Activated T-cell treated with anti-CD3 and anti-CD28 coated beads, Interleukin-2, amount 50 U/mL, for 1 hour (primary cell): ENCODE measurements around the gene RGS7BP.

ENCODE experiments used
- DNase-seq: peaks from one replicate; pipeline ENCODE4 v3.0.0-alpha.2; 2020

Gene RGS7BP

DNA sequence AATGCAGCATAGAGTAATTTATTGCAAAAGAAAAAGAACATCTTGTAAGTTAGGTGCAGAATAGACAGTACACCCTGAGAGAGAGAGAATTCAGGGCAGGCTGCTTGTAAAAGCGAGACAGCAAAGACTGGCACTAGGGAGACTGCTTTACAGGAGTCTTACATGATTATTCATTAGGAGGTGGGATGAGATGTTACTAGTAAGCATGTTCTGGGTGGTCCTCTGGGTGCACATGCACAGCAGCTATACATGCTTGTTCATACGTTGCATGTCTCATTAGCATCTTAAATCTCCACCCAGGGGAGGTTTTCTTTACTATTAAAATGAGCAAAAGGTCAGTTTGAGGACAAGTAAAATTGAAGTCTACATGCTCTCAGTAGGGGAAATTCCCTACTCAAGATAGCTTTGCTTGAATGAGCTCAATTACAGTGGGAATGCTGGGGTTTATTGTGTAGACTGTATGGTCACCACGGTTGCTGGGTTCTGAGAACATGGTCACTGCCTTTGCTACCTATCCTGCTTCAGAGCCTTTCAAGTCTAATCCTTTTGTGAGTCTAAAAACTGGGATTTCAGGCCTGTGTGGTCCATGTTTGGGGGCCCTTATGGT is 60.6 kb downstream of the RGS7BP start:
- DNase-seq = no peak

DNA sequence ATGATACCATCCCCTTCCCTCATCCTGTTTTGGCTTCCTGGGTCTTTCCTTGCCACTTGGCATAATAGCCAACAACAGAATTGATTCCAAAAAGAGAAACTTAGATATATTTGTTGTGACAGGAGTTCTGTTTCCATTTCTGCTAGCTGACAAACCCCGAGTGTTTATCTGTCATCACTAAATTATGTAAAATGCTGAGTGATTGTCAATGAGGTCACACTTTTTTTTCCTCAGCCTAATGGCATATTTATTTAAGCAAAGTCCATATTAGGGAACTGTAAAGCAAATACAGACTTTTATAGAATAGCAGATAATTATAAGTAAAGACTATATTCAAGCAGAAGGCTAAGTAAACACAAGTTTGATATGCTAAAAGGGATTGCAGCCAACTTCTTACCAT is 64.0 kb downstream of the RGS7BP start:
- no peak for DNase-seq

DNA sequence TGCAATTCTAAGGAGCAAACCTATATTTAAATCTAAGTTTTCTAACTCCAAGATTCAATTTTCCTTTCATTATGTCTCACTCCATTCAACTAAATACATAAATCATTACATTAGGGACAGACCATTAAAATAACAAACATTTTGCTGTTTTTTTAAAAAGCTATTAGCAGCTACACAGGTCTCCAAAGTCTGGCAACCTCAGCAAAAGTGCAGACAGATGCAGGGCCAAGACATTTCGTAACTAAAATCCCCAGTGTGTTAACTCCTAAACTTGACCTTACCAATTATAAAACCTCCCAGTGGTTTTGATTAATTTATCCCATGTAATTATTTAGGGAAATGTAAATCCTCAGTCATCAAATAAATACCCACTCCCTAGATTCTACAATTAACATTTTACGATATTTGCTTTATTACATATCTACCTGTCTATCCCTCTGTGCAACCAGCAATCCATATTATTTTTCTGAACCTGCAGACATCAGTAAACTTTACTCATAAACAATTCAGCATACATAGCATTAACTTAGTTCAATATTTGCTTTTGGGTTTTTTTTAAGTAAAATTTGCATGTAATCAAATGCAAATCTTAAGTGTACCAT is 64.7 kb downstream of the RGS7BP start:
- DNase-seq = no peak

GRCh38 chr5:64575561-64575960 is 69.7 kb downstream of the RGS7BP start:
- DNase-seq = no peak

- DNase-seq = no peak
These were observed 70.4 kb downstream of the RGS7BP start for GRCh38 chr5:64576250-64576649.

DNA sequence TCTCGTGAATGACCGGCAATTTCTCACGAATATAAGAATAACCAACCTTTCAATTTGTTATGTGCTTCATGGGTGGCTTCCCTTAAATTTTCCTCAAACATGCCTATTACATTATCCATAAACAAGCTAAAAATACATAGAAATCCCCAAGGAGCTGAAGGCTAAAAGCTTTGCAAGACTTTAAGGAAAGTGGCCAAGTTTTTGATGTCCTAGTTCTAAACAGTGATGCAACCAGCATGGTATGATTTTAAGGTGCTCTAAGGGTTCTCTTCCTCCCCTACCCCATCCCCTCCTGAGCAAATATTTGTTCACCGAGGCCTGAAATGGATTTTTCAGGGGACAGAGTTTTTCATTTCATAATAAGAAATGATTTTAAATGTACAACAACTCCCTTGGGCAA is 79.8 kb downstream of the RGS7BP start:
- DNase-seq = no peak

GRCh38 chr5:64587370-64587769 is 81.6 kb downstream of the RGS7BP start:
- no peak for DNase-seq

- no peak for DNase-seq
These were observed 87.0 kb downstream of the RGS7BP start for GRCh38 chr5:64592730-64593341.

- no peak for DNase-seq
These were observed 88.2 kb downstream of the RGS7BP start for GRCh38 chr5:64594025-64594424.

GRCh38 chr5:64594601-64595000 is 88.8 kb downstream of the RGS7BP start:
- no peak for DNase-seq

GRCh38 chr5:64595031-64595855 is 89.4 kb downstream of the RGS7BP start:
- DNase-seq = no peak

GRCh38 chr5:64599226-64599625 is 93.4 kb downstream of the RGS7BP start:
- DNase-seq = no peak

- no peak for DNase-seq
These were observed 97.9 kb downstream of the RGS7BP start for GRCh38 chr5:64603676-64604075.

DNA sequence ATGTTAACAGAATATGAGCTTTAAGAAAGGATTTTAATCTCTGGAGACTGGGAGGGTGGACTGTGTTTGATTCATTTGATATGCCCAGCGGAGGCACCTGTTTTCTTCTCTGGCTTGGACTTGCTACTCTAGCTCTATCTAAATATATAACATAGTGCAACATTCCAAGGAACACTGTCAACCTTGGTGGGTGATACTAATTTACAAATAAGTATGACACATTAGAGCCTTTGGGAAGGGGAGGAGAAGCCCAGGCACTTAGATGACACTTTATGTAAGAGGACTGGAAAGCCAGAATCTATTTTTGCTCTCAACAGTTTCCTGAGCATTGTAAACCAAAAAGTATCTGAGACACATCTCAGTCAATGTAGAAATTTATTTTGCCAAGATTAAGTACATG is 101.1 kb downstream of the RGS7BP start:
- DNase-seq = no peak

- DNase-seq = no peak
These were observed 106.6 kb downstream of the RGS7BP start for GRCh38 chr5:64612344-64612961.

DNA sequence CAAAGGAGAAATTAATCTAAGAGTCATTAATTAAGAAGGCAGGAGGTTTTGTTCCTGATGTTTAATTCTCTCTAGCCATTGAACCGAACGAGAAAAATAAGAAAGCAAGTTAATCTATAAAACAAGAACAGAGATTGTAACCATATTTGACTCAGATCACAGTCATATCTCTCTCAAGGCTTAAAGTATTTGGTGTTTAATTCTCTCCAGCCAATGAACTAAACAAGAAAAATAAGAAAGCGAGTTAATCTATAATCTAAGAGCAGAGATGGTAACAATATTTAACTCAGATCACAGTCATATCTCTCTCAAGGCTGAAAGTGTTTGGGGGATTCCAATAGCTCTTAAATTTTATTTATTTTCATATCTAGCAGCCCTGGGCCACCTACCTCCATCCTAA is 110.1 kb downstream of the RGS7BP start:
- DNase-seq = no peak

DNA sequence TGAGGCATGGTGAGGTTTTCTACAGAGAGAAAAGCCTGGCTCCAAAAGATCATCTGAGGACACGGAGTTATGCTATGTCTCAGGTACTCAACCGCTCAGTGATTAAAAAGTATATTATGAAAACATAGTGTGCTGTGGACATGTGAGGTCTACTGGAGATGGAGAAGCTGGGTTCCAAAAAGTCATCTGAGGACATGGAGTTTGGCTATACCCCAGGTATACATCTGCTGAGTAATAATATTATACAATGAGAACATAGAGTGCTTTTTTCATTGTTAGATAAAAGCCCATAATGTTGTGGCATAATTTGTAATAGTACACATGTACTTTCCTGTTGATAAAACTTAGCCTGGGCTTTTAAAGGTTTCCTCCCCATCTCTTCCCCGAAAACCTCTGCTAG is 113.8 kb downstream of the RGS7BP start:
- no peak for DNase-seq

- DNase-seq = no peak
These were observed 117.2 kb downstream of the RGS7BP start for GRCh38 chr5:64622991-64623390.

DNA sequence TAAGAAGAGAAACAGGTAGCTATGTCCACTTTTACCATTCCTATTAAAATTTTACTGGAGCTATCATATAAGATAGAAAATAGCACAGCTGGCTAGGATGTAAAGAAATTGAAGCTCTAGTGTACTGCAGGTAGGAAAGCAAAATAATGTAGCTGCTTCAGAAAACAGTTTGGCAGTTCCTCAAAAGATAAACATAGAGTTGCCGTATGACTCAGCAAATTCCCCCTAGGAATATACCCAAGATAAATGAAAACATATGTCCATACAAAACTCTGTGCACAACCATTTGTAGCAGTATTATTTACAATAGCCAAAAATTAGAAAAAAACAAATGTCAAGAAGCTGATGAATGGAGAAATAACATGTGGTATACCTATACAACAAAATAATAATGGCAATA is 119.9 kb downstream of the RGS7BP start:
- DNase-seq = no peak

DNA sequence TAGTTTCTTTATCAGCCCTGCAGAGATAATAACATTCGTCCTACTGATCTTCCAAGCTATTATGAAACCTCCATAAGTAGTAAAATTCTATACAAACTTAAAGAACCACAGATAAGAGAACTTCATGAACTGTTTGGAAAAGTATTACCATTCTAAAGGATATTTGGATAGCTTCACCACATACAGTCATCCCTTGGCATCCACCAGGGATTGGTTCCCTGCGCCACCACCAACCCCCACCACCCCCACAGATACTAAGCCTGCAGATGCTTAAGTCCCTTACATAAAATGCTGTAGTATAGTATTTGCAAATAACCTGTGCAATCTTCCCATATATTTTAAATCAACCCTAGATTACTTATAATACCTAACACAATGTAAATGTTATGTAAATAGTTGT is 123.1 kb downstream of the RGS7BP start:
- no peak for DNase-seq

- DNase-seq = no peak
These were observed 124.0 kb downstream of the RGS7BP start for GRCh38 chr5:64629841-64630240.

- no peak for DNase-seq
These were observed 126.4 kb downstream of the RGS7BP start for GRCh38 chr5:64632251-64632650.

DNA sequence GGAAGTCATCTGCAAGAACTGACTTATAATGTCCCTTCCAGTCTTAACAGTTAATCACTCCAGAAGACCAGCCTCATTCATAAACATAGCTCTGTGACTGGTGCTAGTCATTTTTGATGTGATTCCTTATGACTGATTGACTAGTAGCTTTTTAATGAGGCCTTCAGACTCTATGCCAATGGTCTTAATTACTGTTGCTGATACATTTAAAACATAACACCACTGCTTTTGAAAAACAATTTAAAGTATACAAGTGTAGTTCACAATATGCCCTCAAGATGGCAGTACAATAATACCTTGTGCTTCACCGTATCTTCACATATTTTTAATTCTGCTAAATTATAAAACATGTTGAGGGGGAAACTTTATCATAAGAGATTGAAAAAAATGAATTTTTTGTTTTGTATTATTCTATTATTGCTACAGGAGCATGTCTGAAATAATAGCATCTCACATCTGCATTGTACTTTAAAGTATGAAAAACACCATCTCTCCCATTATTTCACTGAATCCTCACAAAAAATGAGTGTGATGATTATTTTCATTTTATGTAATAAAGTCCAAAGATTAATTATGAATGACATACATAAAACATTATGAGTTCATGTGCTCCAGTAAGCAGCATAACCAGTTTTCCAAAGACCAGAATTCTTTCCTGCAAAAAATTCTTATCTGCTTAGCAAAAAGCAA is 129.3 kb downstream of the RGS7BP start:
- no peak for DNase-seq
